HG02981 (cell line): ENCODE data around the gene GIGYF1.
"Not testable (repeated sequence)": the region's sequence is repeated elsewhere in the genome, so short reads cannot be mapped to it uniquely, and the experiment has no call there.

Experiments used
- ATAC-seq: cut with Tn5 transposase; IDR thresholded peaks from one replicate; pipeline ENCODE4 v1.9.1; 2021; ENCODE audit warnings: mild to moderate bottlenecking, moderate library complexity; ENCODE audit not compliant: unreplicated experiment

The GIGYF1 gene

DNA sequence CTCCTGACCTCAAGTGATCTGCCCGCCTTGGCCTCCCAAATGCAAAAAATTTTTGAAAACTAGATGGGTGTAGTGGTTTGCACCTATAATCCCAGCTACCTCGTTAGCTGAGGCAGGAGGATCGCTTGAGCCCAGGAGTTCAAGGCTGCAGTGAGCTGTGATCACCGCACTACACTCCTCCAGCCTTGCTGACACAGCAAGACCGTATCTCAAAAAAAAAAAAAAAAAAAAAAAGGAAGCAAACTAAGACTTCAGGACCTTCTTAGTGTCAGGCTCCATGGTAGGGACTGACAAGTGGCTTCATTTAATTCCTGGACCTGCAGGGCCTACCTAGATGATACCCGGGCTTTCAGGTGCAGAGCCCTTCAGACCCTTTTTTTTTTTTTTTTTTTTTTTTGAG is 14.3 kb upstream of the GIGYF1 start:
- ATAC-seq = no peak

DNA sequence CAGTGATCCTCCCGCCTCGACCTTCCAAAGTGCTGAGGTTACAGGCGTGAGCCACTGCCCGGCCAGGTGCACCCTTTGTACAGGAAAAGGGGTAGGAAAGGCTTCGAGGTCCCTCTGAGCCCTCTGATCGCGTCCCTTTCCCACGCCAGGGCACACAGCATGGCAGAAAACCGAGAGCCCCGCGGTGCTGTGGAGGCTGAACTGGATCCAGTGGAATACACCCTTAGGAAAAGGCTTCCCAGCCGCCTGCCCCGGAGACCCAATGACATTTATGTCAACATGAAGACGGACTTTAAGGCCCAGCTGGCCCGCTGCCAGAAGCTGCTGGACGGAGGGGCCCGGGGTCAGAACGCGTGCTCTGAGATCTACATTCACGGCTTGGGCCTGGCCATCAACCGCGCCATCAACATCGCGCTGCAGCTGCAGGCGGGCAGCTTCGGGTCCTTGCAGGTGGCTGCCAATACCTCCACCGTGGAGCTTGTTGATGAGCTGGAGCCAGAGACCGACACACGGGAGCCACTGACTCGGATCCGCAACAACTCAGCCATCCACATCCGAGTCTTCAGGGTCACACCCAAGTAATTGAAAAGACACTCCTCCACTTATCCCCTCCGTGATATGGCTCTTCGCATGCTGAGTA is 12.7 kb upstream of the GIGYF1 start:
- ATAC-seq = no peak

DNA sequence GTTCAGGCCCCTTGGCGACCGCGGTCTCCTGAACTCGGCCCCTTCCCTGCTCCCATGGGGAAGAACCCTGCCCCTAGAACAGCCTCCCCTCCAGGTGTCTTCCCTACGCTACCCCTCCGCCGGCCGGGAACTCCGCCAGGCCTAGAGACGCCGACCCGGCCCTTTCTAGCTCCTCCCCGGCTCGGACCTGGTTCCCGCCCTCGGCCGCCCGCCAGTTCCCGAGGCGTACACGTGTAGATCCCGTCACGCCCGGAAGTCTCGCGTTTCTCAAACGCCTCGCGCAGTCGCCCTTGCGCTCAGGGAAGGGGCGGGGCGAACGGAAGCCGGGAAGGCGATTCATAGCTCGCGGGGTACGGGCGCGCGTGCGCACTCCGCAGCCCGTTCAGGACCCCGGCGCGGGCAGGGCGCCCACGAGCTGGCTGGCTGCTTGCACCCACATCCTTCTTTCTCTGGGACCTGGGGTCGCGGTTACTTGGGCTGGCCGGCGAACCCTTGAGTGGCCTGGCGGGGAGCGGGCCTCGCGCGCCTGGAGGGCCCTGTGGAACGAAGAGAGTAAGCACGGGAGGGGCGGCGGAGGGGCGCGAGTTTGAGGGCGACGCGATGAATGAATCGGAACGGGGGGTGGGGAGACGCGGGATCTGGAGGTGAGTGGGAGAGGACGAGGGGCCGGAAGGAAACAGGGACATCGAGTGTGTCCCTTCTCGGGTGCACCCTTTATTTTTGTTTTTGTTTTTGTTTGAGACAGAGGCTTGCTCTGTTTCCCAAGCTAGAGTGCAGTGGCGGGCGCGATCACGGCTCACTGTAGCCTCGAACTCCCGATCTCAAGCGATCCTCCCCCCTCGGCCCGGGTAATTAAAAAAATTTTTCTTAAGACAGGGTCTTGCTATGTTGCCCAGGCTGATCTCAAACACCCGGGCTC is 12.0 kb upstream of the GIGYF1 start, which contains the start of gene POP7:
TSS of gene POP7 (plus strand) at position 369 of the 919 bp plus-strand sequence. CDS start 710 bp downstream, outside the sequence.
- ATAC-seq = peak; percentile 83

- ATAC-seq = peak; percentile 55
Observed at GRCh38 chr7:100705320-100705752, 11.3 kb upstream of the GIGYF1 start.

DNA sequence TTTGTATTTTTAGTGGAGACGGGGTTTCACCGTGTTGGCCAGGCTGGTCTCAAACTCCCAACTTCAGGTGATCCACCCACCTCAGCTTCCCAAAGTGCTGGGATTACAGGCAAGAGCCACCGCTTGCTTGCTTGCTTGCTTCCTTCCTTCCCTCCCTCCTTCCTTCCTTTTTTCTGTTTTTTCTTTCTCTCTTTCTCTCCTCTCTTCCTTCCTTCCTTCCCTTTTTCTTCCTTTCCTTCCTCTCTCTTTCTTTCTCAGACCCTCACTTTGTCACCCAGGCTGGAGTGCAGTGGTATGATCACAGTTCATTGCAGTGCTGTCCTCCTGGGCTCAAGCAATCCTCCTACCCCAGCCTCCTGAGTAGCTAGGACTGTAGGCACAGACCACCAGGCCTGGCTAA is 7.0 kb upstream of the GIGYF1 start:
- not testable (repeated sequence) for ATAC-seq

GRCh38 chr7:100699018-100699417 is 5.0 kb upstream of the GIGYF1 start:
- ATAC-seq = no peak

DNA sequence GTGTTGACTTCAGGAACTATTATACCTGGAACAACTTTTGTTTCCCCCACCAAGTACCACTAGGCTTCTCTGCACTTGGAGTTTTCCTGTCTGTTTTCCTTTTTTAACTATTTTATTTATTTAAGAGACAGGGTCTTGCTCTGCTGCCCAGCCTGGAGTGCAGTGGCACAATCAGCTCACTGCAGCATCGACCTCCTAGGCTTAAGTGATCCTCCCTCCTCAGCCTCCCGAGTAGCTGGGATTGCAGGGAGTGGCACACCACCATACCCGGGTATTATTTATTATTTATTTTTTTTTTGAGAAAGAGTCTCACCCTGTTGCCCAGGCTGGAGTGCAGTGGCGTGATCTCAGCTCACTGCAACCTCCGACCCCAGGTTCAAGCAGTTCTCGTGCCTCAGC is 2.1 kb upstream of the GIGYF1 start:
- no peak for ATAC-seq

DNA sequence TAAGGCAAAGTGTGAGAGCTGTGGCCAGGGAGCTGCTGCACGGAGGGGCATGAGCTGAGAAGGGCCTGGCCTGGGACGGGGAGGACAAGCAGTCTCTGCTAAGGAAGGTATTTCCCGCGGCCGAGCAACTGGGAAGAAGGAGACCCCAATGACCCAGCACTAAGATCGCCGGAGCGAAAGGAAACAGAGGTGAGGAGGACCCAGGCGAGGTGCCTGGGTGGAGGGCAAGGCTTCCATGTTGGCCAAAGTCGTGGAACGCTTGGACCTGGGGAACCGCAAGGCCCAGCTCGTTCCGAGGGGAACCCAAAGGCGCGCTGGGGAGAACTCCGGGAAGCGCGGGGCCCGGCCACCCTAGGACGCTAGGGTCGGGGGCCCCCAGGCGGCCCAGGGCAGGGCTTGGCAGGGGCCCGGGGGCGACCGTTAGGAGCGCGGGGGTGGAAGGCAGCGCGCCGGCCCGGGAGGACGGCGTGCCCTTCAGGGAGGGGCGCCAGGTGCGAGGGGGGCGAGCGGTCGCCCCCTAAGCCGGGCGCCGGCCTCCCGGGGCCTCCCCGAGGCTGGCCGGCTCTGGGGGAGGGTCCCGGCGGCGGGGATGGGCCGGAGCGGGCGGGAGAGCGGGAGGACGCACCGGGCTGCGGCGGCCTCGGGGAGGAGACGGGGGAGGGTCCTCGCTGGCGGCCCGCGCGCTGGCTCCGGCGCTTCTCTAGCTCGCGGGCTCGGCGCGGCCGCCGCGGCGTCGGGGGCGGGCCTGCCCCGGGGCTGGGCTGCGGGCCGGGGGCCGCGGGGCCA is 545 bp downstream of the GIGYF1 start:
- peak; percentile 20 for ATAC-seq

- no peak for ATAC-seq
Observed at GRCh38 chr7:100692578-100692961, 1.5 kb downstream of the GIGYF1 start.

DNA sequence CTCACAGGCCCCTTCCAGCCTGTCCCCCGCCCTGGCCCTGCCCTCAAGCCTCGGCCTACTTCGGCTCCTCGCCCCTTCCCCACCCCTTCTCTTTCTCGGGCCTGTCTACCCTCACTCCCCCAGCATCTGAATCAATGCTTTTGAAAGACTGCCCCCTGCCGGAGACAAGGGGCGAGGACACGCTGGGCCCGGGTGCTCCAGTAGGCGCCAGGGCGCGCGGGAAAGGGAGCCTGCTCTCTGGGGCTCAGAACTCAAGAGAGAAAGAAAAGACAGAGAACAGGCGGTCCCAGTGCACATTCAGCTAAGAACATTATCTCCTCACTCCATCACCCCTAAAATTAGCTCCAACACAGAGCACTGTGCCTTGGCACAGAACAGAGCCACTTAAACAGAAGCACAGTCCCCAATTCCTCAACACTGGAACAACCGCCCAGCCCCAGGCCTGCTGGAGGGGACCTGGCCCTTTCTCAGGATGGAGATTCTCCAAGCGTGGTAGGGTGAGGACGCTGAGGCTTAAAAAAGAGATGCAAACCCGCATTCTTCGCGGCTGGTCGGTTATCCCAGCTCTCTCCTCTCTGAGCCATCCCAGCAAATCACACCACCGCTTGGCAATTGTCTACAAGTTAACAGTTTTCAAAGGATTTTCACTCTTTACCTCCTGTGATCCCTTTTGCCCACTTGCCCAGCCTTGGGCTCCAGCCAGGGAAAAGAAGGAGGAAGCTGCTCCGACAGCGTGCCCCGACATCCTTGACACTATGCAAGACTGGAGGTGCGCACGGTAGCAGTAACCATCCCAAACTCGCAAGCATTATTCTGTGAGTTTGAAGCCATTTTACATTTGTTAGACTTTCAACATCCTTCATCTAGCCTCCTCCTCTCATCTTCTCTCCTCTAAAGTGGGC is 2.1 kb downstream of the GIGYF1 start:
- ATAC-seq = no peak

DNA sequence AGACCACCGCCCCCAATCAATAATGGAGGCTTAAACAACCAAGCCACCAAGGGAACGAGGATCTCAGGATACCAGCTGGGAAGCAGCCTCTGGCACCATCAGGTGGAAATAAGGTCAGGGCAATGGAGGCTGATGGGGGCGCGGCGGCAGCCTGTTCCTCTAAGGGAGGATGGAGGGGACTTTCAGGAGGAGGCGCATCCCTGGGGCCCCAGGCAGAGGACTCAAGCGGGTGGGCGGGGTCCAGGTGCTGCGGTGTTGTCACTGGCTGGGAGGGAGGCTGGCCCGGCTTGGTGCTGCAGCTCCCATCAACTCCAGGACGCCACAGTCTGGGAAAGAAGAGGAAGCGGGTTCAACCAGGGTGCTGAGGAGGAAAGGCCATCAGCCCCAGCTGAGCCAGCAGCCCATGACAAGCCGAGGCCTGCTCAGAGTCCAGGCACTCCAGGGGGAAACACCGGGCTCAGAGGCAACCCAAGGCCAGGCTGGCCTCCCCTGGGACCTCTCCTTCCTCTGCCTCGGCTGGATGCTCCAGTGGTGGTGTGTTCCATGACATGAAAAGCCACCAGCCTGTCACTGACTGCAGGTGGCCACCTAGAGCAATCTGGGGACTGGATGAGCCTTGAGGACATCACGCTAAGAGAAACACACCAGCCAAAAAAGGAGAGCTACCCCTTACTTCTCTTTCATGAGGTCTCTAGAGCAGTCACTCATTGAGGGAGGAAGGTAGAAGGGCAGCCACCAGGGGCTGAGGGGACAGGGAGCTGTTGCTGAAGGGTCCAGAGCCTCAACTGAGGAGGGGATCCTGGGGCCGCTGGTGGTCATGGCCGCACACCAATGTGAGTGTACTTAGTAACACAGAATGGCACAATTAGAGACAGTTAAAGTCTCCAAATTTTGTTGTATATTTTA is 4.6 kb downstream of the GIGYF1 start:
- no peak for ATAC-seq

DNA sequence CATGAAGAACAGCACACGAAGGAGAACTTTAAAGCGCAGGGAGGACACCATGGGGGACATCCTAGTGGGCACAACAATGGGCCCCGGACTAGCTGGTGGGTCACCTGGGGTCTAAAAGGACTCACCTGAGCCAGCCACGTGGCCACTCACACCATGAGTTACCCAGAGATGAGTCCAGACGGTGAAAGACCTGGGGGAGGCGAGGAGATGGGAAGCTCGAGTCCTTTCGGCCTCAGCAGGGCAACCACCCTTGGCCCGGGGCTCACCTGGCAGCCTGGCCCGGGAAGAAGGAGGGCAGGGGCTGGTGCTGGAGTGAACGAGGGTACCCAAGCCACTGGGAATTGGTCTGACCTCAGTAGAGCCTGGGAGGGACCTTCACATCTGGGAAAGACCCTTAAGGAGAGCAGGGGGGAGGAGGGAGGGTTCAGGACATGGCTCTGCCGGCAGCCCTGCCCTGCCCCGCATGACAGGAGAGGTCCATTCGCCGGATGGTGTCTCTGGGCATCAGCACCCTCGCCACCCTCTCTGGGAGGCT is 5.7 kb downstream of the GIGYF1 start:
- no peak for ATAC-seq

DNA sequence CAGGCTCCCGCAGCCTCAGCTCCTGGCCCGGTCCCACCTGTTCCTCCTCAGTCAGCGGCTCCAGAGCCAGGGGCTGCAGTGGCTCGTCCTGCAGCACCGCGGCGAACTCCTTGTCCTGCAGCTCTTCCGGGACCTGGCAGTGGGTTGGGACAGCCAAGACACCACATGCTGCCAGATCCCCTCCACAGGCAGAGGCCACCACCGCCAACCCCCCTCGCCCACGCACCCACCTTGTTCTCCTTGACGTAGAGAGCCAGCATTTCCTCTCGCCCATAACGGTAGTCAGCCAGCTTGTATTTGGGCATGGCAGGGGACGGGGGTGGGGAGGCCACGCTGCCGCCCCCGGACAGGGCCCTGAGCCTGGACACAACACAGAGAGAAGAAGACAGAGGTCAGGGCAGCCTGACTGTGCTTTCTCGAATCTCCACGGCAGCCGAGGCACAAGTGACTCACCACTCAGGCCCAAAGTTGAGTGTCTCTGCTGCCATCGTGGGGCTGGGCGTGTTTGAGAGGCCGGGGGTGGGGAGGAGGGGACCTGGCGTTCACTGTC is 6.2 kb downstream of the GIGYF1 start:
- no peak for ATAC-seq

GRCh38 chr7:100687261-100687660 is 6.8 kb downstream of the GIGYF1 start:
- ATAC-seq = no peak

DNA sequence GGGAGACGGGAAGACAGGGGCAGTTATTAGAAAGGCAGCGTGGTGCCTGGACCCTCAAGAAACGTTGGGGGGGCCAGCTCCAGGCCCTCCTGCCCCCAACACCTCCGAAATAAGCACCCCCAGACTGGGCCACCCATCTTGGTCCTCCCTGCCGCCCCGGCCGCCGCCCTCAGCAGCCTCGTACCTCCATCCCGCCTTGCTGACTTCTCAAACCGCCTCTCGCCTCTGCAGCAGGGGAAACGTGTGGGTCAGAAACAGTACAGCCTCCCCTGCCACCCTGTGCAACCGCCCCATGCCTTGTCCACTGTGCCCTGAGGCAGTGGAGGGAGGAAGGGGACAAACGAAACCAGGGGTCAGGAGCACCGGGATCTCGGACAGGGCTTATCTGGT is 7.2 kb downstream of the GIGYF1 start:
- ATAC-seq = no peak

- no peak for ATAC-seq
Observed at GRCh38 chr7:100686201-100686821, 7.7 kb downstream of the GIGYF1 start.

GRCh38 chr7:100685631-100686145 is 8.4 kb downstream of the GIGYF1 start:
- no peak for ATAC-seq

- ATAC-seq = no peak
Observed at GRCh38 chr7:100685049-100685605, 8.9 kb downstream of the GIGYF1 start.
